HCT116 (cell line): ENCODE data around the gene USP30. TPM values are rescaled to one million over a fixed set of nuclear protein-coding genes. Genes with fewer than 3 reads are reported as not detected.

Experiments used
- ATAC-seq: fragments of 200-7000 bp; cut with Tn5 transposase; 2 replicates; pipeline ENCODE4 v1.9.1; 2020; ENCODE audit warnings: mild to moderate bottlenecking, moderate library complexity
- BruUV-seq: library from RNA; stranded (reverse); fragments of 400-500 nt; replicated peaks from 2 replicates; lab custom pipeline; 2021; lab: Mats Ljungman, UMichigan
- CTCF ChIA-PET: fragments of 300-600 bp; sonication (Branson Sonifier 250); formaldehyde crosslinking; loops from one replicate; lab custom pipeline; 2021; ENCODE audit warnings: antibody characterized with exemption; lab: Charles Lee
- POLR2A ChIA-PET: fragments of 300-600, 350-600 bp; sonication (Branson Sonifier 250); formaldehyde crosslinking; loops from one replicate; lab custom pipeline; 2021; ENCODE audit warnings: antibody characterized with exemption; lab: Charles Lee
- RAD21 ChIA-PET, 2 experiments: fragments of 300-600 bp; sonication (Branson Sonifier 250); formaldehyde crosslinking; loops; one replicate each; lab custom pipeline; 2023; ENCODE audit warnings: low total read pairs in 2 of 2; ENCODE audit not compliant: uncharacterized antibody in 2 of 2, unreplicated experiment in 2 of 2, low non-redundant PET in 1 of 2; lab: Charles Lee
- DNase-seq: peaks from one replicate; pipeline ENCODE4 v3.0.0-alpha.2; 2010; ENCODE audit warnings: low read depth, low spot score
- H2AFZ ChIP-seq: fragments of 200-600 bp; shearing (Covaris generic), sonication (generic); 2 replicates; pipeline ENCODE4 v1.6.1; 2017; ENCODE audit warnings: low read depth, mixed run types, mixed read lengths, antibody characterized with exemption, low read length; ENCODE audit not compliant: poor library complexity, severe bottlenecking
- H3K27ac ChIP-seq: 2 replicates; pipeline ENCODE4 v1.5.1; 2012; ENCODE audit warnings: low read depth, low read length
- H3K27me3 ChIP-seq: fragments of 200-600 bp; sonication (generic); 2 replicates; pipeline ENCODE4 v1.6.1; 2016; ENCODE audit warnings: mixed run types, low read length, mixed read lengths; ENCODE audit not compliant: insufficient read depth
- H3K36me3 ChIP-seq, 2 experiments: fragments of 200-500 bp in 1 of 2; fragments of 200-600 bp in 1 of 2; sonication (Bioruptor generic) in 1 of 2; sonication (generic) in 1 of 2; 2 replicates each; pipeline versions ENCODE4 v1.5.1 to v1.6.1; 2014 to 2016; ENCODE audit warnings: low read length in 2 of 2, inconsistent platforms in 1 of 2, mixed read lengths in 1 of 2, mixed run types in 1 of 2; ENCODE audit not compliant: insufficient read depth in 2 of 2, control insufficient read depth in 1 of 2
- H3K4me1 ChIP-seq, 2 experiments: fragments of 200-600 bp in 1 of 2; sonication (generic) in 1 of 2; 2 replicates each; pipeline versions ENCODE4 v1.5.1 to v1.6.1; 2012 to 2017; ENCODE audit warnings: low read length in 2 of 2, inconsistent platforms in 1 of 2, mild to moderate bottlenecking in 1 of 2, mixed read lengths in 1 of 2, mixed run types in 1 of 2, moderate library complexity in 1 of 2; ENCODE audit not compliant: insufficient read depth in 2 of 2, control insufficient read depth in 1 of 2
- H3K4me2 ChIP-seq: fragments of 200-600 bp; sonication (generic); 2 replicates; pipeline ENCODE4 v1.6.1; 2017; ENCODE audit warnings: mixed run types, low read length, mixed read lengths
- H3K4me3 ChIP-seq, 2 experiments: fragments of 200-600 bp in 1 of 2; sonication (generic) in 1 of 2; replicated peaks in 1 of 2; 2 replicates each; pipeline ENCODE4 v1.5.1; 2011 to 2016; ENCODE audit warnings: low read length in 2 of 2, control low read depth in 1 of 2, low read depth in 1 of 2, mild to moderate bottlenecking in 1 of 2, mixed read lengths in 1 of 2, mixed run types in 1 of 2
- H3K79me2 ChIP-seq: fragments of 200-600 bp; sonication (generic); 2 replicates; pipeline ENCODE4 v1.6.1; 2017; ENCODE audit warnings: mild to moderate bottlenecking, mixed run types, low read length, moderate library complexity, mixed read lengths; ENCODE audit not compliant: insufficient read depth
- H3K9ac ChIP-seq: fragments of 200-600 bp; sonication (generic); 2 replicates; pipeline ENCODE4 v1.6.1; 2016; ENCODE audit warnings: low read length, mixed read lengths
- H3K9me2 ChIP-seq: fragments of 200-600 bp; sonication (generic), shearing (Covaris generic); 2 replicates; pipeline ENCODE4 v1.6.1; 2017; ENCODE audit warnings: mixed run types, mild to moderate bottlenecking, moderate library complexity; ENCODE audit not compliant: insufficient read depth
- H3K9me3 ChIP-seq, 2 experiments: fragments of 200-500 bp in 1 of 2; fragments of 200-600 bp in 1 of 2; sonication (Bioruptor generic) in 1 of 2; sonication (generic) in 1 of 2; 2 replicates each; pipeline ENCODE4 v1.6.1; 2014 to 2017; ENCODE audit warnings: low read length in 2 of 2, mixed read lengths in 2 of 2, inconsistent platforms in 1 of 2, low read depth in 1 of 2, mild to moderate bottlenecking in 1 of 2, mixed run types in 1 of 2, moderate library complexity in 1 of 2; ENCODE audit not compliant: control insufficient read depth in 1 of 2, insufficient read depth in 1 of 2
- H4K20me1 ChIP-seq: fragments of 200-600 bp; sonication (generic), shearing (Covaris generic); 2 replicates; pipeline ENCODE4 v1.6.1; 2017; ENCODE audit warnings: mixed run types, mild to moderate bottlenecking, moderate library complexity; ENCODE audit not compliant: insufficient read depth
- CBX3 ChIP-seq: IDR thresholded peaks from 2 replicates; pipeline ENCODE4 v1.6.1; 2012; ENCODE audit warnings: low read depth
- CEBPB ChIP-seq: IDR thresholded peaks from 2 replicates; pipeline ENCODE4 v1.6.1; 2012; ENCODE audit warnings: low read depth
- EGR1 ChIP-seq: IDR thresholded peaks from 2 replicates; pipeline ENCODE4 v1.6.1; 2012; ENCODE audit warnings: low read depth
- ELF1 ChIP-seq: IDR thresholded peaks from 2 replicates; pipeline ENCODE4 v1.6.1; 2012; ENCODE audit warnings: low read depth, borderline replicate concordance
- EZH2 ChIP-seq: fragments of 200-600 bp; sonication (generic); IDR thresholded peaks from 2 replicates; pipeline ENCODE4 v1.6.1; 2017; ENCODE audit warnings: antibody characterized with exemption, mixed run types
- FOSL1 ChIP-seq: IDR thresholded peaks from 2 replicates; pipeline ENCODE4 v1.6.1; 2012; ENCODE audit warnings: low read depth
- POLR2A ChIP-seq: IDR thresholded peaks from 2 replicates; pipeline ENCODE4 v1.7.0; 2011; ENCODE audit warnings: borderline replicate concordance; ENCODE audit not compliant: insufficient read depth, insufficient read length; ENCODE audit errors: extremely low read depth
- RAD21 ChIP-seq: IDR thresholded peaks from 2 replicates; pipeline ENCODE4 v1.6.1; 2012; ENCODE audit warnings: low read depth, mild to moderate bottlenecking
- SRF ChIP-seq: IDR thresholded peaks from 2 replicates; pipeline ENCODE4 v1.6.1; 2012; ENCODE audit warnings: low read depth
- TCF7L2 ChIP-seq: IDR thresholded peaks from 2 replicates; pipeline ENCODE4 v1.7.0; 2011; ENCODE audit warnings: borderline replicate concordance, inconsistent platforms; ENCODE audit not compliant: insufficient read depth, insufficient read length; ENCODE audit errors: extremely low read depth
- YY1 ChIP-seq: IDR thresholded peaks from 2 replicates; pipeline ENCODE4 v1.6.1; 2011; ENCODE audit warnings: low read length, low read depth, moderate library complexity, mild to moderate bottlenecking; ENCODE audit not compliant: insufficient replicate concordance; ENCODE audit errors: extremely low read depth
- ZFX ChIP-seq: fragments of 450-650 bp; IDR thresholded peaks from 2 replicates; pipeline ENCODE4 v1.6.1; 2017
- ZNF274 ChIP-seq: fragments of 200-500 bp; sonication (Bioruptor generic); IDR thresholded peaks from 2 replicates; pipeline ENCODE4 v1.6.1; 2014; ENCODE audit warnings: mild to moderate bottlenecking, low read depth, low read length, inconsistent platforms
- intact Hi-C: fragments of 100-400 bp; cut with micrococcal nuclease; formaldehyde crosslinking; loops from 2 replicates; pipeline ENCODE4 v1.10.0; 2022
- total RNA-seq: library from RNA; stranded (reverse); gene quantifications from one replicate; pipeline ENCODE4 v1.2.1, GENCODE V29; 2021; ENCODE audit not compliant: unreplicated experiment
- TF ChIP-seq, protein P1 (sequence below): IDR thresholded peaks from 2 replicates; pipeline ENCODE4 v1.6.1; 2012
- TF ChIP-seq, protein P2 (sequence below): IDR thresholded peaks from 2 replicates; pipeline ENCODE4 v1.6.1; 2012
- TF ChIP-seq, protein P3 (sequence below): IDR thresholded peaks from 2 replicates; pipeline ENCODE4 v1.6.1; 2012; ENCODE audit warnings: low read depth

USP30 gene
- total RNA-seq, 1 experiment from 2014 or later = 9.2 TPM

DNA sequence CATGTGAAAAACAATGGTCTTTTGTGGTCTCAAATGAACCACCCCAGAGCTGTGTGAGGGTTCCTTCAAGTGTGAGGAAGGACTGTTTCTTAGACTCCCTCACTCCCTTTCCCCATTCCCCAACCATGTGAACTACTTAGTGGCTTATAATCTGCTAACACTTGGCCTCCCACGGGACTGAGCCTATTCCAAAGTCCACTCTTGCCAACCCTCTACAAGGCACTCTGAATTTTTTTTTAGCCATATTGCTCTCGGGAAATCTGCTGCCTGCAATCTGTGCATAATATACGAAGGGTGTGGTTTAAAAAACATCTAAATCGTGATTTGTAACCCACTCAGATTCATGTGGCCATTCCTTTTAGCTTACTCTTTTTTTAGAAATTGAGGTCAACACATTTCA is 34.1 kb upstream of the USP30 start:
- Histone ChIP-seq H3K36me3 (no peaks in the 10 kb centered on the region), H3K4me2 (no peak overlapping the region), H3K27me3 (peaks cover 35% of the 10 kb centered on the region), H4K20me1 (no peaks in the 10 kb centered on the region), H3K9ac (no peak overlapping the region), H2AFZ (no peak overlapping the region), H3K27ac (no peak overlapping the region), H3K9me3 (no peaks in the 10 kb centered on the region), H3K9me2 (no peaks in the 10 kb centered on the region), H3K79me2 (no peaks in the 10 kb centered on the region), H3K4me3 (no peak overlapping the region), H3K4me1 (peaks cover 0 to 4% of the 10 kb centered on the region in 2 experiments; a peak in 1 of 4 replicates)
- DNase-seq = no peak
- TF ChIP-seq FOSL1 (no peak), ZFX (no peak), POLR2A (no peak), SRF (no peak), TCF7L2 (no peak), ELF1 (no peak), CBX3 (no peak), YY1 (no peak), EZH2 (no peak), ZNF274 (no peak), EGR1 (no peak), CEBPB (no peak), RAD21 (no peak)
- TF ChIP-seq, protein P1, sequence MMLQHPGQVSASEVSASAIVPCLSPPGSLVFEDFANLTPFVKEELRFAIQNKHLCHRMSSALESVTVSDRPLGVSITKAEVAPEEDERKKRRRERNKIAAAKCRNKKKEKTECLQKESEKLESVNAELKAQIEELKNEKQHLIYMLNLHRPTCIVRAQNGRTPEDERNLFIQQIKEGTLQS = no peak
- TF ChIP-seq, protein P2, sequence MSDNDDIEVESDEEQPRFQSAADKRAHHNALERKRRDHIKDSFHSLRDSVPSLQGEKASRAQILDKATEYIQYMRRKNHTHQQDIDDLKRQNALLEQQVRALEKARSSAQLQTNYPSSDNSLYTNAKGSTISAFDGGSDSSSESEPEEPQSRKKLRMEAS = no peak
- TF ChIP-seq, protein P3, sequence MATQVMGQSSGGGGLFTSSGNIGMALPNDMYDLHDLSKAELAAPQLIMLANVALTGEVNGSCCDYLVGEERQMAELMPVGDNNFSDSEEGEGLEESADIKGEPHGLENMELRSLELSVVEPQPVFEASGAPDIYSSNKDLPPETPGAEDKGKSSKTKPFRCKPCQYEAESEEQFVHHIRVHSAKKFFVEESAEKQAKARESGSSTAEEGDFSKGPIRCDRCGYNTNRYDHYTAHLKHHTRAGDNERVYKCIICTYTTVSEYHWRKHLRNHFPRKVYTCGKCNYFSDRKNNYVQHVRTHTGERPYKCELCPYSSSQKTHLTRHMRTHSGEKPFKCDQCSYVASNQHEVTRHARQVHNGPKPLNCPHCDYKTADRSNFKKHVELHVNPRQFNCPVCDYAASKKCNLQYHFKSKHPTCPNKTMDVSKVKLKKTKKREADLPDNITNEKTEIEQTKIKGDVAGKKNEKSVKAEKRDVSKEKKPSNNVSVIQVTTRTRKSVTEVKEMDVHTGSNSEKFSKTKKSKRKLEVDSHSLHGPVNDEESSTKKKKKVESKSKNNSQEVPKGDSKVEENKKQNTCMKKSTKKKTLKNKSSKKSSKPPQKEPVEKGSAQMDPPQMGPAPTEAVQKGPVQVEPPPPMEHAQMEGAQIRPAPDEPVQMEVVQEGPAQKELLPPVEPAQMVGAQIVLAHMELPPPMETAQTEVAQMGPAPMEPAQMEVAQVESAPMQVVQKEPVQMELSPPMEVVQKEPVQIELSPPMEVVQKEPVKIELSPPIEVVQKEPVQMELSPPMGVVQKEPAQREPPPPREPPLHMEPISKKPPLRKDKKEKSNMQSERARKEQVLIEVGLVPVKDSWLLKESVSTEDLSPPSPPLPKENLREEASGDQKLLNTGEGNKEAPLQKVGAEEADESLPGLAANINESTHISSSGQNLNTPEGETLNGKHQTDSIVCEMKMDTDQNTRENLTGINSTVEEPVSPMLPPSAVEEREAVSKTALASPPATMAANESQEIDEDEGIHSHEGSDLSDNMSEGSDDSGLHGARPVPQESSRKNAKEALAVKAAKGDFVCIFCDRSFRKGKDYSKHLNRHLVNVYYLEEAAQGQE = no peak
- ATAC-seq = no peak
- BruUV-seq = no TSS peak
- ChIA-PET POLR2A (no interaction called here), RAD21 (no interaction called here), CTCF (no interaction called here)
- intact Hi-C loops = no loop called here
